HG03457 (cell line): ENCODE results near the gene ERBB4.
"Not testable (repeated sequence)": the region's sequence is repeated elsewhere in the genome, so short reads cannot be mapped to it uniquely, and the experiment has no call there.

Experiments
- ATAC-seq: cut with Tn5 transposase; IDR thresholded peaks from one replicate; pipeline ENCODE4 v1.9.1; 2021; ENCODE audit warnings: moderate number of reproducible peaks; ENCODE audit not compliant: unreplicated experiment

The ERBB4 gene

DNA sequence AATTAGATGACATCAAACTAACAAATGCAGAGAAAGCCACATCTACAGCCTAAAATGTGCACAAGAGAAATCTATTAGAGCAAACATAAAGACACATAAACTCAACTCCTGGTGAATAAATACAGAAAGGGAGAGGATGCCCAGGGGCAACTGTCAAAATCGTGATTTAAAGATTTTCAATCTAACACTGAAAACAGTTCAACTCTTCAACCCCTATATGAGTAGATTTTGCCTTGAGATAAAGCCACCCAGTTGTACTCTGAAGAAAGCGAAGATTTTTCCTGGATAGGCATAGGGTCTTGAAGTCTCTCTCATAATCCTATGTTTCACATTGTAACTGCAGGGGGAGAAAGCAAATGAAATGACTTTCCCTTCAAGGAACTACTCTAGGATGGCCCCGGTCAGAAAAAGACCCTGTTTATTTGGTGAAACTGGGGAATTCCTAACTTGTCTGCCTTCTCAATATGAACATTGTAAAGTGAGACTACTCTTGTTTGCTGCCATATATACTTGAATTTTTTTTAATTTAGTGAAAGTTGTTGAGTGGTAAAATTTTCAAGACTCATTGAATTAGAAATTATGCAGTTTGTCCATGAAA, 226.7 kb downstream of the ERBB4 start:
- no peak for ATAC-seq

GRCh38 chr2:212299943-212300342, 238.7 kb downstream of the ERBB4 start:
- no peak for ATAC-seq

GRCh38 chr2:212299333-212299732, 239.3 kb downstream of the ERBB4 start:
- no peak for ATAC-seq

DNA sequence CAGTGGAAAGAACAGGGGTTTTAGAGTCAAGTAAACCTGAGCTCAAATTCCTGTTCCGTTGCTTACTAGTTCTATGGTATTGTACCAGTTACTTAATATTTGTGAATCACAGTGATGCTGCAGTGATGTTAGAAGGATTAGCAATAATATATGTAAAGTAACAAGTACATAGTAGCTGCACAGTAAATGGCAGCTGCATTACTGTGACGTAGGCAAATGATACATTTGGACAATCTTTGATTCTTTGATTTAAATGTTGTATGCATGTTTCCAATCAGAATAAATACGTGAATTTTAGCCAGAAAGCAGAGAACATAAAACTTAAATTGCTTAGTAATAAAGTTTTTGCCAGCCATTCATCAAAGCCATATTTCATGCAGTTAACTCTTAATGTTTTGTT, 243.0 kb downstream of the ERBB4 start:
- no peak for ATAC-seq

- no peak for ATAC-seq
Observed at GRCh38 chr2:212294816-212295215, 243.8 kb downstream of the ERBB4 start.

GRCh38 chr2:212289301-212289700, 249.3 kb downstream of the ERBB4 start:
- ATAC-seq: no peak

DNA sequence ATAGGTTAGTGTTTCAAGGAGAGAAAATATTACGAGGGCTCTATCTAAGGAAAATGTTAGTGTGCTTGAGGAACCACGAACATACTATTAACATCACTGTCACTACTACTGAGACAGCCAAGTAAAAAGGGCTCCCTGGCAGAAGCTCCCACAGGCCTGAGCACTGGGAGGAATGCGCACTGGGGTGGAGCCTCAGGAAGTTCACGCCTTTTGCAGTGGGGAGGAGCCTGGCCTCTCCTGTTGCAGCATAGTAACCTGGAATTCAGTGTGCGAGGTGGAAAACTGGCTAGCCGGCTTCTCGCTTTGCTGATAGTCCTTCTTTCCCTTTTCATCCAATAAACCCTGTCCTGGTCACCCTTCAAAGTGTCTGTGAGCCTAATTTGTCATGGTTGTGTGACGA, 250.3 kb downstream of the ERBB4 start:
- no peak for ATAC-seq

DNA sequence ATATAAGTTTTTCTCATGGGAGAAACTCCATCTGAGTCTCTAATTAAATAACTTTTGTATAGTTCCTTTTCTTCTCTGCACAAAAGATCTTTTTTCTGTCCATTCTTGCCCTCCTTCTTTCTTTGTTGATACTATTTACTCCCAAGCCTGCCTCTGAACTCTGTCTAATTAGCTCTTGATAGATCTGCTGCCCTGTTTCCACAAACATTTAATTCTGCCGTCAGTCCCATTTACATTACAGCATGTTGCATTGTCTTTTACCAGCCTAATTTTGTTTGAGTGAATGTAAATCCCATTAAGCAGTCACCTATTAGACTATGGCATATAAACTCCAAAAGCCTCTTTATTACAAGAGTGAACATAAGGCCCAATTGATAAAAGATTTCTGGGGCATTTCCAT, 254.4 kb downstream of the ERBB4 start:
- no peak for ATAC-seq

DNA sequence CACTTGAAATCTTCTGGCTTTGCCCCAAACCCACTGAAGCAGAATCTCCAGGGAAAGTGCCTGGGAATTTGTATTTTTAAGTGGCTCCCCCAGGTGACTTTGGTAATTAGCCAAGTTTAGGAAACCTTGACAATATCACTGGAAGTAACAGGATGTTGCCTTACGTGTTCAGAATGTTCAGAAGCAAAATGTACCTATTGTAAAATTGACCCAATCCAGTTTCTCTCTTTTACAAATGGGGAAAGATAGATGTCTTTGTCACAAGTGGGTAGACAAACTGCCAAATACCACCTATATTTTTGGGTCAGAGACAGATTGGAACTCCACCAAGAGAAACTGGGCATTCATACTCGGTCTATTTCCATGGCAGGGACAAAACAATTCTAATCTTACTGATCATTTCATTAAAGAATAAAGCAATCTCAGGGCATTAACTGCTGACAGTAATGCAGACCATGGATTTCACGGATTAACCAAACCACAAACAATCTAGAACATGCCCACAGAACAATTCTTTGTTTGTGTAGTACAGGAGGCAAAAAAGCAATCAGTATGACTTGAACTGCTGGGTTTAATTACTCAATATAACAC, 255.8 kb downstream of the ERBB4 start:
- no peak for ATAC-seq

GRCh38 chr2:212276813-212277212, 261.8 kb downstream of the ERBB4 start:
- no peak for ATAC-seq

- no peak for ATAC-seq
Observed at GRCh38 chr2:212274215-212274614, 264.4 kb downstream of the ERBB4 start.

DNA sequence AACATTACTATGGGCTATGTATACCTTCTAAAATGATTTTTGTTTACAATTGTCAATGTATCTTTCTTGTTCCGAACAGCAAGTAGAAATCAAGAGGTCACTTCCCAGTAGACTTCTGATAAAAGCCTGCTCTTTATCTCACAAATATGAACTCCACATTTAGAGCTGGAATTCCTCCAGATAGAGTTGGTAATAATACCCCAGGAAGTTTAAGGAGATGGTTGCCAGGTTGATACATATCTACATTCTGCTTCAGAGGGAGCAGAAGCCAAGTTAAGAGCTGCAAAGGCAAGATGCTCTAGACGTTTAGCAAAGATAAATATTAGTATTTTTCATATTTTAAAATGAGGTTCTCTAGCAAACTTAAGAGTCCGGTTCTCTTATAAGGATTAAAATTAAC, 267.0 kb downstream of the ERBB4 start:
- no peak for ATAC-seq

DNA sequence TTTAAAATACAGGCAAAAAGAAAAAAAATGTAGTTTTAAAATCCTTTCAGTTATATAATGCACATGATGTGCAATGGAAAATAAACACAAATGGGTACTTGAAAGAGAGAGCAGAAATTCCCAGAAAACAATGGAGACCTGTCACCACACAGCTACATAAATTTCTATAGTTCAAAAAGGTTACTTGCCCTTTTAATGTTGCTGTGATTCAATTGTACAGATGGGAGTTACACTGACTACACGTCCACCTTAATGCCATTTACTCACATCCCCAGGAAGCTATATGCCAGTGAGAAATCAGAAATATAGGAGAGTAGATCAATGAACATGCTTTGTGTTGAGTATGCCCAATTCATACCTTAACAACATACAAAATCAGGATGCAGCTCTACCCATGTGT, 269.6 kb downstream of the ERBB4 start:
- ATAC-seq: no peak

DNA sequence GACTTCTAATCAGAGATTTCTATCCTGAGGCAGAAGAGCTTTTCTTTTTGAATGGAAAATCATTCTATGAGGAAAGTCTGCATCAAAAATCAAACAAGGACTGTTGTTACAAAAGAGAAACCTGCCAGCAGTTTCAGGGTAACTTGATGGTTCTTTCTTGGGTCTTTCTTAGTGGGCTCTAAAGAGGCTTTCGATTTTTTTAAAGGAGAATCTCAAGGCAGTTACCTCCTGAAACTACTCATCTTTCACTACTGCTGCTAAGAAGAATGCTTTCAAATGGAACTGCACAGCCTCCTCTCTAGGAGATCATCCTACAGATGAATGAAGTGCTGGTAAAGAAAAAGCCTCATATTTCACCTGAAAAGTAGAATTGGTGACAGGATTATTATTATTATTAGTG, 272.3 kb downstream of the ERBB4 start:
- no peak for ATAC-seq

- no peak for ATAC-seq
Observed at GRCh38 chr2:212265777-212266176, 272.8 kb downstream of the ERBB4 start.

GRCh38 chr2:212264187-212264586, 274.4 kb downstream of the ERBB4 start:
- no peak for ATAC-seq

DNA sequence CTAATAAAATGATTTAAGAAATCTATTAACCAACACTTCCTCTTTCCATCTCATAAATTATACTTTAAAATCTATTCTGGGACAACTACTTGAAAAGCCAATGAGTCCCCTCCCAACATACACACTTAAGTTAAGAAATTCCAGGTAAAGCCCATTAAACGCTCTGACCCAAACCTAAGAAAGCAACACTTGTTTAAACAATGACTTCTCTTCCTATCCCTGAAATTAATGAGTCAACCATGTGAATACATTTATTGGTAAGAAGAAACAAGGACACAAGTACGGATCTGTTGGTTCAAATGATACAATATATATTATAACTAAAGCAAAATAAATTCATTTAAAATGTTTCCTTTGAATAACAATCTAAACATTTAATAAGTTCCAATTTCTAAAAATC, 279.4 kb downstream of the ERBB4 start:
- no peak for ATAC-seq

DNA sequence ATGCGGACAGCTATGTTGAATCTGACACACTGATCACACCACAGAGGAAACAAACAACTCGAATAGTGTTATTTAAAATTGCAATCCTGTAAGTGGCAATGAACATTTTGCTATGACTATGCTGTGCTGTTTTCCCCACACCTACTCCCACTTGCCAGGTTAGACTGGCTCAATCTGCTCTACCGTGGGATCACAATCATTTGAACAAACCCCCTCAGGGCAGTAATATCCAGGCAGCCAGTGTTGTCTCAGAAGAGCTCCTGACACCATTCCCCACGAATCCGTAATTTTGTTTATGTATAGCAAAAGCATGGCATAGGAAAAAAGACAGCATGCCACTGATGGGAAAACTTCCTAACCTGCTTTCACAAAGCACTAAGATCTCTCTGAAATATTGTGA, 284.3 kb downstream of the ERBB4 start:
- ATAC-seq: no peak

DNA sequence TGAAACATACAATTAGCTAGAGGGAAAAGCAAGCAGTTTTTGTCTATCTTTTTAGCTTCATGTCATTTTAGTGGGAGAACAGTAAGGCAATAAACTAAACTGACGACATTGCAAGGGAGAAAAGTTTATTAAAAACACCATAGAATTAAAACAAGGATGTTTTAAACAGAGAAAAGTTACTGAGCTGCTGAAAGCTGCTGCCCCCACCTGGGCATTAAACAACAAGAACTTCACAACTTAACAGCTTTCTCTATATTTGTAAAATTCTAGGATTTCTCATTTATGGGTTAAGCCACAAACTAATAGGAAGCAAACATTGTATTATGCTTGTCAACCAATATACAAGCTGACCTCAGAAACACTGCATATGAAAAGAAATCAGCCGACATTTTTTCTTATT, 289.2 kb downstream of the ERBB4 start:
- ATAC-seq: no peak

GRCh38 chr2:212245880-212246279, 292.7 kb downstream of the ERBB4 start:
- no peak for ATAC-seq

- ATAC-seq: no peak
Observed at GRCh38 chr2:212242724-212243123, 295.9 kb downstream of the ERBB4 start.

DNA sequence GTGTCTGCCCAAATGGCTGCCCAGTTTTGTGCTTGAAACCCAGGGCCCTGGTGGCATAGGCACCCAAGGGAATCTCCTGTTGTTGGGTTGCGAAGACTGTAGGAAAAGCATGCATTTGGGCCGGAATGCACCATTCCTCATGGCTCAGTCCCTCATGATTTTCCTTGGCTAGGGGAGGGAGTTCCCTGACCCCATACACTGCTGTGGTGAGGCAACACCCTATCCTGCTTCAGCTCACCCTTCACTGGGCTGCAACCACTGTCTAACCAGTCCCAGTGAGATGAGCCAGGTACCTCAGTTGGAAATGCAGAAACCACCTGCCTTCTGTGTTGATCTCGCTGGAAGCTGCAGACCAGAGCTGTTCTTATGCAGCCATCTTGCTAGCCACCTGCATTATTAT, 300.4 kb downstream of the ERBB4 start:
- ATAC-seq: not testable (repeated sequence)
